HG03060 (cell line): ENCODE data around the gene BRD2.

Experiments
- ATAC-seq: cut with Tn5 transposase; IDR thresholded peaks from one replicate; pipeline ENCODE4 v1.9.1; 2021; ENCODE audit warnings: low read depth, moderate number of reproducible peaks; ENCODE audit not compliant: unreplicated experiment

Gene BRD2

GRCh38 chr6:33019372-33019771 is 51.0 kb downstream of the BRD2 start:
- ATAC-seq = no peak

GRCh38 chr6:33021917-33022316 is 53.5 kb downstream of the BRD2 start:
- ATAC-seq = no peak

GRCh38 chr6:33023536-33023935 is 55.1 kb downstream of the BRD2 start:
- ATAC-seq = no peak

- ATAC-seq = no peak
Measured at GRCh38 chr6:33024521-33024920, 56.1 kb downstream of the BRD2 start.

- ATAC-seq = no peak
Measured at GRCh38 chr6:33028220-33028849, 59.9 kb downstream of the BRD2 start.

- peak; percentile 28 for ATAC-seq
Measured at GRCh38 chr6:33029328-33030184, 61.2 kb downstream of the BRD2 start.

- no peak for ATAC-seq
Measured at GRCh38 chr6:33030245-33030644, 61.9 kb downstream of the BRD2 start.
